ENCODE results near the gene RNF138.
"Not testable (repeated sequence)": the region's sequence is repeated elsewhere in the genome, so short reads cannot be mapped to it uniquely, and the experiment has no call there.

RNF138 gene

DNA sequence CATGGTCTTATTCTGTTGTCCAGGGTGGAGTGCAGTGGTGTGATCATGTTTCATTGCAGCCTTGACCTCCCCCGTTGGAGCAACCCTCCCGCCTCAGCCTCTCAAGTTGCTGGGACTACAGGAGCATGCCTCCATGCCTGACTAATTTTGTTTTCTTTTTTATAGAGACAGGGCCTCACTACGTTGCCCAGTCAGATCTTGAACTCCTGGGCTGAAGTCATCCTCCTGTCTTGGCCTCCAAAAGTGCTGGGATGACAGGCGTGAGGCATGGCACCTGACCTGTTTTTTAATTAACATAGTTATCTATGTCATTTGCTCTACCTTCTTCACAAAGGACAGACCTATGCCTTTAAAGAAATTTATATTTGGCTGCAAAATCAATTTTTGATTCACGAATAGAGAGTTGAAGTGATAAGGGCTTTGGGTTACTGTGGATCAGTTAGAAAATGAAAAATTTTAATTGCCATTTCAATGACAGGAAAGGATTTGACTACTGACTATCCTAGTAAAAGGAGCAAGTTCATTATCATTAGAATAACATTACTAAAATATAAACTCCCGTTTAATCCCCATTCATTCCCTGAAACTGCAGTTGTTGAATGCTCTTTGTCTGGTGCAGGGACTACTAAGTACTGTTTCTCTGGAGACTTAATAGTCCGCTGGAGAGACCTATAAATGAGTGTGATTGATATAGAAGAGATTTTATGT lies 3.7 kb downstream of the RNF138 start:
- no peak for DNase-seq (ENCODE audit: low read depth in 1 of 2, low spot score in 1 of 2)

DNA sequence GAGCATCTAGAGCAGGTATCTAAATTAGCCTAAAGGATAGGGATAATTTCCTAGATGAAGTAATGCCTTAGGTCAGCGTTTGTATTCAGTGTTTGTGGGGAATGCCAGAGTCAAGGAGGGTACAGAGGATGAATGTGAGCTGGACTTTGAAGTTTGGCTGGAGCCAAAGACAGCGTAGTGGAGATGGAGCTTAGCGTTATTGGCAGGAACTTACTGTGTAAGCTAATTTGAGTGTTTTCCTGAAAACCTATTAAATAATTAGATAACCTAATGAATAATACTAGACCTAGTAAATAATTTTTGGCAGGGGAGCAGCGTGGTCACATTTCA lies 4.2 kb downstream of the RNF138 start:
- no peak for DNase-seq (ENCODE audit: low read depth in 1 of 2, low spot score in 1 of 2)

DNA sequence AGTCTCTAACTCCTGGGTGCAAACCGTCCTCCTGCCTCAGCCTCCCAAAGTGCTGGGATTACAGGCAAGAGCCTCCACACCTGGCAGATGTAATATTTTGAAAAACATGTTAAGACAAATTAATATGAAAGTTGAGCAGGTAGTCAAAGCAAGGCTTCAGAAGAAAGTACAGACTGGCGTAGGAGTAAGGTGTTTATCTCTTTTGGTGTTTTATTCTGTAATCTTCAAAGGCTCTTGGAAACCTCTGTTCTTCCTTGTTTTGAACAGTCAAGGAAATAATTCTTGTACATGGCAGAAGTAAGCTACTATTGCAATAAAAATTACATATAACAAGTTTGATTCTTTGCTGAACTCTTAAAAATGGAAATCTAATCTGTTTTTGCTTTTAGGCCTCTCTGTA lies 5.3 kb downstream of the RNF138 start:
- DNase-seq (ENCODE audit: low read depth in 1 of 2, low spot score in 1 of 2), result no peak

DNA sequence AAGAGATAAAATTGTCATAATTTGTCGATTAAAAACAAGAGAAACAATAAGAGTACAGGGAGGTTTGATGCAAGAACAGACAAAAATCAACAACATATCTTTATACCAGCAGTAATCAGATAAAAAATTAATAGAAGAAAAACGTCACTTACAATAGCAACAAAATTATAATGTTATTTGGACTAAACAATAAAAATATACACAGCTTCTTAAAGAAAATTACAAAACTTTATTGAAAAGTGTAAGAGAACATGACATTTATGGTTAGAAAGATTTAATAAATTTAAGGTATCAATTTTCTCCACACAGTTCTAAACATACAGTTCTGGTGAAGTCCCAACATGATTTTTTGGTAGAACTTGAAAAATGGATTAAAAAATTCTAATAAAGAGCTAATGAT lies 12.8 kb downstream of the RNF138 start:
- DNase-seq (ENCODE audit: low read depth in 1 of 2, low spot score in 1 of 2), result no peak

DNA sequence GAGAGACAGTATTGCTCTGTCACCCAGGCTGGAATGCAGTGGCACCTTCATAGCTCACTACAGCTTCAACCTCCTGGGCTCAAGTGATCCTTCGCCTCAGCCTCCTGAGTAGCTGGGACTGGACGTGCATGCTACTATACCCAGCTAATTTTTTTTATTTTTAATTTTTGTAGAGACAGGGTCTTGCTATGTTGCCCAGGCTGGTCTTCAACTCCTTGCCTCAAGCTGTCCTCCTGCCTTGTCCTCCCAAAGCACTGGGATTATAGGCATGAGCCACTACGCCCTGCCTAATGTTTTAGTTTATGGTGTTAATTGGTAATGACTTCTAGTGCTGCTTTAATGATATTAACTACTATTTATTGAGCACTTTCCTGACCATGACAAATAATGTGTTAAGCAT lies 18.3 kb downstream of the RNF138 start:
- DNase-seq (ENCODE audit: low read depth in 1 of 2, low spot score in 1 of 2), result no peak

DNA sequence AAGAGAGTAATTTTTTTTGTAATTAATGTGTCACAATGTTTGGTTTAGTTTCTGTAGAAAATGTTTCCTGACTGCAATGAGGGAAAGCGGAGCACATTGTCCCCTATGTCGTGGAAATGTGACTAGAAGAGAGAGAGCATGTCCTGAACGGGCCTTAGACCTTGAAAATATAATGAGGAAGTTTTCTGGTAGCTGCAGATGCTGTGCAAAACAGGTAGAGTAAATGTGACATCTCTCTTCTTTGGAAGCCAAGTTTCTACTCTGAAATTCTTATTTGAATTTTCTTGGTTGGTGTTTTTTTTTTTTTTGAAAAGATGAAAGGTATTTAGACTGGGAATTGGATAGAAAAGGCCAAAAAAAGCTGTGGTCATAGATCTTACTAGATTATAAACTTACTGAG lies 20.0 kb downstream of the RNF138 start:
- no peak for DNase-seq (ENCODE audit: low read depth in 1 of 2, low spot score in 1 of 2)

DNA sequence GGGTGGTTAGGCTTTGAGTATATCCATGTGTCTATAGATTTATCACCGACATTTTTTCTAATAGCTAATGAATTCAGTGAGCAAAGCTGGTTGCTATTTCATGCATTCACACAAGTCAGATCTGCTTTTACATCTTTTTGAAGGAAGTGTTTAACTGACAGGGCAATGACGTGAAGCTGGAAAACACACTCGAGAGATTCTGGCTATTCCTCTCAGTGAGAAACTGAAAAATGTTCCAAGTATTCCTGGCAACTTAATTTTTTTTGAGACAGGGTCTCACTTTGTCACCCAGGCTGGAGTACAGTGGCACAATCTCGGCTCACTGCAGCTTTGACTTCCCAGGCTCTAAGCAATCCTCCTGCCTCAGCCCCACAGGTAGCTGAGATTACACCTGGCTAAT lies 21.2 kb downstream of the RNF138 start:
- no peak for DNase-seq (ENCODE audit: low read depth in 1 of 2, low spot score in 1 of 2)

DNA sequence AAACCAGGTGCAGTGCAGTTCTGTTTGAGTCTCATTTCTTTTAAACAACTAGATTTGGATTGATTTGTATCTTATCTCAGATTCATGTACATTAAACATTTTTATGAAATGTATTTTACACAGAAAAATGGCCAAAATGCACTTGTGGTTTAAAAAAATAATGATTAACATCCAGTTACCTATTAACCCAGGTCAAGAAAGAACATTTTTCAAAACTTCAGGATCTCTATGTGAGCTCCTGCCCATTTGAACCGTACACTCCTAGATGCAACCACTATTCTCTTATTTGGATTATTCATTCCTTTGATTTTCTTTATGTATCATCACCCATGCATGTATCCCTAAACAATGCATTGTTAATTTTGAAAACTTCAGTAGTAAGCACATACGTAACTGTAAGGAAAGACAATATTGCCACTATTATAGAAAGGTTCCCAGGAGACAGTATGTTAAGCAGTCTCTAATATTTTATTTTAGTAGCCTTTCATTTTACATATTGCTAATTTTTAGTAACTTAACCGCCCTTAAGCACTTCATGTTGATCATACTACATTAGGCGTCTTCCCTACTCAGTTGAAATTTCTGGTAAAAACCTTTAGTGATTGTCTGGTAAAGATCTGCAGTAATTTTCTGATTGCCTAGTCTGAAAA lies 22.7 kb downstream of the RNF138 start:
- DNase-seq (ENCODE audit: low read depth in 1 of 2, low spot score in 1 of 2), result no peak

DNA sequence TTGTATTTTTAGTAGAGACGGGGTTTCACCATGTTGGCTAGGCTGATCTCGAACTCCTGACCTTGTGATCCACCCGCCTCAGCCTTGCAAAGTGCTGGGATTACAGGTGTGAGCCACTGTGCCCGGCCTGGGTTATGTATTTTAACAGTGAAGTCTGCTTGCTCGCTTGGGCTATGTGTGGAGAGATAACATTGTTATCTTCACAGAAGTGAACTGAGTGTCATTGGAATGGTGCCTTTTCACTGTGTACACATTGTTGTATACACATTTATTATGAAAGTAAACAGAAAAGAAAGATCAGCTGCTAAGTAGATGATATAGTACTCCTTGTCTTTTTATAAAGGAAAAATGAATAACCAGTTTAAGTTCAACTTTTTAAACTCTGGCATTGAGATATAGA lies 30.4 kb downstream of the RNF138 start:
- DNase-seq (ENCODE audit: low read depth in 1 of 2, low spot score in 1 of 2), result no peak

DNA sequence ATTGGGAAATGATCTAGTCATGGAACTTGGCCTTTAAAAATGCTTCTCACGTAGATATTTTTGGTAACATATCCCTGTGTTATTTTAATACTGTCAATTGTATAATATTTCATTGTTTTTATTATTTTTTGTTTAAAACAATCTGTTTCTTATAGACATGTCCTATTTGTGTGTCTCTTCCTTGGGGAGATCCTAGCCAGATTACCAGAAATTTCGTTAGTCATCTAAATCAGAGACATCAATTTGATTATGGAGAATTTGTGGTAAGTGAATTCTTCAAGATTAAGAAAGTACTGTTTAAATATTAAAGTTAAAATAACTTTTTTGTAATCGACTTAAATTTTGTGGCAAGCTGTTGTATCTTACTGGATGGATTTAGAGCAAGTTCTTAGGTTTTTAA lies 34.9 kb downstream of the RNF138 start:
- no peak for DNase-seq (ENCODE audit: low read depth in 1 of 2, low spot score in 1 of 2)

DNA sequence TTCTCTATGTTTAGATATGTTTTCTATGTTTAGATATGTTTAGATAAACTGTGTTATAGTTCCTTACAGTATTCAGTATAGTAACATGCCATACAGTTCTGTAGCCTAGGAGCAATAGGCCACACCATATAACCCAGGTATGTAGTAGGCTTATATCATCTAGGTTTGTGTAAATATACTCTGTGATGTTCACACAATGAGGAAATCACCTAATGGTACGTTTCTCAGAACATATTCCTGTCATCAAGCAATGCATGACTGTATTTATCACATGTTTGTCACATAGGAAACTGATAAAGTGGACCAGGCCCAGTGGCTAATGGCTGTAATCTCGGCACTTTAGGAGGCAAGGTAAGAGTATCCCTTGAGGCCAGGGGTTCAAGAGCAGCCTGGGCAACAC lies 44.0 kb downstream of the RNF138 start:
- no peak for DNase-seq (ENCODE audit: low read depth in 1 of 2, low spot score in 1 of 2)

DNA sequence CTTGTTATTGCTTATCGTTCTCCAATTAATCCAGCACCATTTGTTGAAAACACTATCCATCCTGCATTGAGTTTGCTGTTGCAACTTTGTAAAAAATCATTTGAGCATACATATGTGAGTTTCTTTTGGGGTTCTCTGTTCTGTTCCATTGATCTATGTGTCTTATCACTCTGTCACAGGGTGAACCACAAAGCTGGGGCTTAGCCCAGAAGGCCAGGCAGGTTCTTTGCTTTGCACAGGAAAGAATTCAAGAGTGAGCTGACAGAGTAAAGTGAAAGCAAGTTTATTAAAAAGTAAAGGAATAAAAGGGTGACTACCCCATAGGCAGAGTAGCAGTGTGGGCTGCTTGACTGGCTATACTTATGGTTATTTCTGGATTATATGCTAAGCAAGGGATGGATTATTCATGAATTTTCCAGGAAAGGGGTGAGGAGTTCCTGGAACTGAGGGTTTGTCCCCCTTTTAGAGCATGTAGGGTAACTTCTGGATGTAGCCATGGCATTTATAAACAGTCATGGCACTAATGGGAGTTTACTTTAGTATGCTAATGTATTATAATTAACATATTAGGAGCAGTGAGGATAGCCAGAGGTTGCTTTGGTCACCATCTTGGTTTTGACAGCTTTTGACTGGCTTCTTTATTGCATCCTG lies 46.8 kb downstream of the RNF138 start:
- DNase-seq (ENCODE audit: low read depth in 1 of 2, low spot score in 1 of 2), result no peak

DNA sequence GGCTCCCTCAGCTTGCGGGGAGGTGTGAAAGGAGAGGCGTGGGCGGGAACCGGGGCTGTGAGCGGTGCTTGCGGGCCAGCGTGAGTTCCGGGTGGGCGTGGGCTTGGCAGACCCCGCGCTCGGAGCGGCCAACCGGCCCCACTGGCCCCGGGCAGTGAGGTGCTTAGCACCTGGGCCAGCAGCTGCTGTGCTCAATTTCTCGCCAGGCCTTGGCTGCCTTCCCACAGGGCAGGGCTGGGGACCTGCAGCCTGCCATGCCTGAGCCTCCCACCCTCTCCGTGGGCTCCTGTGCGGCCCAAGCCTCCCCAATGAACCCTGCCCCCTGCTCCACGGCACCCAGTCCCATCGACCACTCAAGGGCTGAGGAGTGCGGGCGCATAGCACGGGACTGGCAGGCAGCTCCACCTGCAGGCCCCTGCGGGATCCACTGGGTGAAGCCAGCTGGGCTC lies 48.2 kb downstream of the RNF138 start:
- DNase-seq (ENCODE audit: low read depth in 1 of 2, low spot score in 1 of 2), result no peak

DNA sequence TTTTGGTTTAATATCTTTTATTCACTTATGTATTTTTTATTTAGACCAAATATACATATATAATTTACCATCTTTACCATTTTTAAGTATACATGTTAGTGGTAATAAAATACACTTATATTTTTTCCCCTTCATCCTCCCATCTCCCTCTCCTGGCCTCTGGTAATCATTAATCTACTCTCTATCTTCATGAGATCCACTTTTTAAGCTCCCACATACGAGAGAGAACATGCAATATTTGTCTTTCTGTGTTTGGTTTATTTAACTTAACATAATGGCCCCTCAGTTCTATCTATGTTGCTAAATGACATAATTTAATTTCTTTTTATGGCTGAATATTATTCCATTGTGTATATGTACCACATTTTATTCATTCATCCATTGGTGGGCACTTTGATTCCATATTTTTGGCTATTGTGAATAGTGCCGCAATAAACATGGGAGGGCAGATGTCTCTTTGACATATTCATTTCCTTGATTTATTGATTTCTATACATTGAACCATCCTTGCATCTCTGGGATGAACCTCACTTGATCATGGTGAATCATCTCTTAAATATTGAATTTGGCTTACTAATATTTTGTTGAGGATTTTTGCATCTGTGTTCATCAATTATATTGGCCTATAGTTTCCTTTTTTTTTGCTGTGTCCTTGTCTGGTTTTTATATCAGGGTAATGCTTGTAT lies 56.7 kb downstream of the RNF138 start:
- no peak for DNase-seq (ENCODE audit: low read depth in 1 of 2, low spot score in 1 of 2)

DNA sequence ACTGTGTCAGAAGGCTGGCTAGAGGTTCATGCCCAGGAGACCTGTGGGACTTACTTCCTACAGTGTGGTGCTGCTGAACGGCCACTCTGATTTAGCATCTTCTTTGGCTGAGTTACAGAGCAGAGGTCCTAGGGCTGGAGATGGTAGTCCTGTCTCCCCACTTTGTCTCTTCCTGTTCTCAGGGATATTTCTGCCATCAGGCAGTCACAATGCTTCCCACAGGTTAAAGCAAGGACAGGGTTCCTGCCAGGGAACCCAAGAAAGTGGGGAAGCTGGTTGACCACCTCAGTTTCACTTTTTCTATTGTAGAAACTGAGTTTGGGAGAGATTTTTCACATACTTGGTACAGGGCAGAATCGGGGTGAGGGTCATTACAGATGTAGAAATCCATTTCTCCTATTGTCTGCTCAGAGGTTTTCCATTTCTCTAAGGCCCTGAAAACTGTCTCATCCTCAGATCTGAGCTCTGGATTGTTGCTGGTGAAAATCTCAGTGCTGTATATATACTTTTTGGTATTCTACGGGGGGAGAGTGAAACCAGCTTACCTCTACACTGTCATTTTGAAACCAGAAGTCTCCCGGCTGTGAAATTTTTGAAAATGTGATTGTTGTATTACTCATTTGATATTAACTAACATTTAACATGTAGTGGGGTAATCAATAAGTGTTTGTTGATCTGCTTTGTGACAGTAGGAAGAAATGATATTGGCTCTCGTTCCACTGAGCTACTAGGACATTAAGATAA lies 61.2 kb downstream of the RNF138 start:
- no peak for DNase-seq (ENCODE audit: low read depth in 1 of 2, low spot score in 1 of 2)

DNA sequence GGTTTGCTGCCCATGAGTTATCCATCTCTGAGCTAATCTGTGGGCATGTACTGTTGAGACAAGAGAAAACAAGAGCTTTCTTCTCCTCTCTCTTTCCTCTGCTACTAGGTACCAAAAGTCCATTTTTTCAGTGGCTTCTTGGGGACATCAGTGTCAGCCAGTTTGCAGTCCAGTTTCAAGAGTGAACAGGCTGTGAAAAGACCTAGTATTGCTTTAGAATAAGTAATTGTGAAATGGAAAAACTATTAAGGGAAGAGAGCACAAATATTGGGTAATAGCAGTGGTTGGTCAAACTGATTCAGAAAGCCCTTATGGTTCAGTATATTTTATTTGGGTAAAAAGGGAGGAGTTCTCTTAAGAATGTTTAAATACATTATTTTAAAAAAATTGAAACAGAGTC lies 65.2 kb downstream of the RNF138 start:
- DNase-seq (ENCODE audit: low read depth in 1 of 2, low spot score in 1 of 2), result no peak

DNA sequence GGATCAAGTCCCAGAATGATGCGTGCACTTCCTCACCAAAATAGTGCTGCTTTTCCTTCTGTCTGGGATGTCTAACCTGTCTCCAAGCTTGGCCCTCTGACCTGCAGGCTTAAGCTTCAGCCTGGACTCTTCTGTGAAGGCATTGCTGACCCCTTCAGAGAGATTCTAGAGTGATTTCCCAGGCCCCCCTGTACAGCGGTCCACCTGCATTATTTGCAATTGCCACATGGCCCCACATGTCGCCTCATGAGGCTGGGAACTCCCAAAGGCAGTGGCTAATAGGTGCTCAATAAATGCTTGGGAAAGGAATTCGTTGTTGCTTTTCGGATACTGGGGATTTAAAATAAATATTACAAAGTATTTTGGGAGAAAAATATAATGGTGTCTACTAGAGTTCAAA lies 65.9 kb downstream of the RNF138 start:
- no peak for DNase-seq (ENCODE audit: low read depth in 1 of 2, low spot score in 1 of 2)

DNA sequence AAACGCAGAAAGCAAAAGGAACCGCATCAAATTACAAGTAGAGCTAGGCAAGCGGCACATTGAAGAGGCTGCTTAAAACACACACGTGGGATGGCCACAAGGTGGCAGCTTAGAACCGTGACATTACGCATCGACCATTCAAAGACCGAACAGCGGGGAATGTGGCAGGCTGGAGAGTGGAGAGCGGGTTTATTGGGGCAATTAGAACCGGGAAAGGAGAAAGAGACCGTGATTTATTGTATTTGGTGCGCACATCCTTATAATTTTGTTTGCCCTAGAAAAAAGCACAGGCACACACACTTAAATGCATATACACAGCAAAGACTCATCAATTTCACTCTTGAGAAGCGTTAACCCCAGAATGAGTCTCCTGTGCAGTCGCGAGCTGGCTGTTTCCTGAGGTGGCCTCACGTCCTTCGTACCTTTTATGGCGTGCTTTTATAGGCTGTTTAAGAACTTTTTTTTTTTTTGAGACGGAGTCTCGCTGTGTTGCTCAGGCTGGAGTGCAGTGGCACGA lies 66.5 kb downstream of the RNF138 start:
- peak; percentile 45 to 64 for DNase-seq (ENCODE audit: low read depth in 1 of 2, low spot score in 1 of 2)

DNA sequence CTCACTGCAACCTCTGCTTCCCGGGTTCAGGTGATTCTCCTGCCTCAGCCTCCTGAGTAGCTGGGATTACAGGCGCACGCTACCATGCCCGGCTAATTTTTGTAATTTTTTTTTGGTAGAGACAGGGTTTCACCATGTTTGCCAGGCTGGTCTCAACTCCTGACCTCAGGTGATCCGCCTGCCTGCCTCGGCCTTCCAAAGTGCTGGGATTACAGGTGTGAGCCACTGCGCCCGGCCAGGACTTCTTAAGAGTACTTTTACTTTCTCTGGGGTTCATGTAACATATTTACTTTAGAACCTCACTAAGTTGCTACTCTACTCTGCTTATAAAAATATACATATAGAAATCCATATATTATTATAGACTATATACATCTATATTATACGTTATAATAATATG lies 67.0 kb downstream of the RNF138 start:
- not testable (repeated sequence) for DNase-seq (ENCODE audit: low read depth in 1 of 2, low spot score in 1 of 2)

DNA sequence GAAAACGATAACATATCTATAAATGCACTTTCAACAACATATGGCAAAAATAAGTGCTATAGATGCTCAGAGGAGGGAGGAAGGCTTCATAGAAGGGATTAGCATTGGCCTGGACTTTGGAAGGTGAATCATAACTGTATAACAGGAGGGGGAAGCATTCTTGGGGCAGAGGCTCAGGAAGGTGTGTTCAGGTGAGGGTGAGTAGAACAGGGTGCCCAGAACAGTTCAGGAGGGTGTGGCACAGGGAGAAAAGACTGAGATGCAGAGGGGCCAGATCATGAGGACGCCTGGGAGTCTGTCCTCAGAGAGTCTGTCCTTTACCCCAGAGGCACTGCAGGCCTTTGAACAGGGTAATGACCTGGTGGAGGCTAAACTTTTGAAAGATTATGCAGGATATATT lies 68.9 kb downstream of the RNF138 start:
- no peak for DNase-seq (ENCODE audit: low read depth in 1 of 2, low spot score in 1 of 2)
